GM06990 (cell line): ENCODE measurements around the gene ZCCHC2.

ENCODE experiments used
- DNase-seq: peaks from one replicate; pipeline ENCODE4 v3.0.0-alpha.2; 2011; ENCODE audit not compliant: insufficient read length; ENCODE audit errors: extremely low read depth
- H3K27me3 ChIP-seq: replicated peaks from 2 replicates; pipeline ENCODE4 v1.6.0; 2011; ENCODE audit warnings: low read length; ENCODE audit not compliant: control insufficient read depth, insufficient read depth
- H3K36me3 ChIP-seq: 2 replicates; pipeline ENCODE4 v1.5.1; 2011; ENCODE audit warnings: low read length; ENCODE audit not compliant: control insufficient read depth, insufficient read depth
- H3K4me3 ChIP-seq: replicated peaks from 2 replicates; pipeline ENCODE4 v1.5.1; 2011; ENCODE audit warnings: low read depth, mild to moderate bottlenecking, control low read depth, low read length
- CTCF ChIP-seq: IDR thresholded peaks from 2 replicates; pipeline ENCODE4 v1.5.1; 2011; ENCODE audit warnings: low read length, control low read depth, mild to moderate bottlenecking, inconsistent platforms; ENCODE audit not compliant: insufficient read depth, poor library complexity, severe bottlenecking

The ZCCHC2 gene

GRCh38 chr18:62496262-62496661 is 26.6 kb upstream of the ZCCHC2 start:
- TF ChIP-seq CTCF, result no peak
- no peaks in the 10 kb centered on the region for H3K36me3 ChIP-seq
- H3K4me3 ChIP-seq, result no peak overlapping the region
- DNase-seq, result no peak
- H3K27me3 ChIP-seq, result no peaks in the 10 kb centered on the region; the same call in none of the 2 replicates

GRCh38 chr18:62497190-62497772 is 25.5 kb upstream of the ZCCHC2 start:
- no peak for DNase-seq
- no peaks in the 10 kb centered on the region; the same call in none of the 2 replicates for H3K27me3 ChIP-seq
- H3K36me3 ChIP-seq, result no peaks in the 10 kb centered on the region
- H3K4me3 ChIP-seq, result no peak overlapping the region
- no peak for TF ChIP-seq CTCF

- DNase-seq, result no peak
Measured at GRCh38 chr18:62498616-62499262, 24.1 kb upstream of the ZCCHC2 start.

GRCh38 chr18:62499263-62499650 is 23.6 kb upstream of the ZCCHC2 start:
- Histone ChIP-seq H3K36me3 (no peaks in the 10 kb centered on the region), H3K4me3 (no peak overlapping the region), H3K27me3 (no peaks in the 10 kb centered on the region; the same call in none of the 2 replicates)
- no peak for TF ChIP-seq CTCF
- no peak for DNase-seq

More at GRCh38 chr18:62498616-62499262, 24.1 kb upstream of the ZCCHC2 start:
- H3K27me3 ChIP-seq, result no peaks in the 10 kb centered on the region; the same call in none of the 2 replicates
- H3K36me3 ChIP-seq, result no peaks in the 10 kb centered on the region
- H3K4me3 ChIP-seq, result no peak overlapping the region
- no peak for TF ChIP-seq CTCF

- DNase-seq, result no peak
- Histone ChIP-seq H3K4me3 (no peak overlapping the region), H3K27me3 (no peaks in the 10 kb centered on the region; the same call in none of the 2 replicates), H3K36me3 (no peaks in the 10 kb centered on the region)
- no peak for TF ChIP-seq CTCF
Measured at GRCh38 chr18:62500174-62500573, 22.7 kb upstream of the ZCCHC2 start.
